ENCODE measurements around the gene PLXNB2.
"Not testable (repeated sequence)": the region's sequence is repeated elsewhere in the genome, so short reads cannot be mapped to it uniquely, and the experiment has no call there.

PLXNB2 gene, protein sequence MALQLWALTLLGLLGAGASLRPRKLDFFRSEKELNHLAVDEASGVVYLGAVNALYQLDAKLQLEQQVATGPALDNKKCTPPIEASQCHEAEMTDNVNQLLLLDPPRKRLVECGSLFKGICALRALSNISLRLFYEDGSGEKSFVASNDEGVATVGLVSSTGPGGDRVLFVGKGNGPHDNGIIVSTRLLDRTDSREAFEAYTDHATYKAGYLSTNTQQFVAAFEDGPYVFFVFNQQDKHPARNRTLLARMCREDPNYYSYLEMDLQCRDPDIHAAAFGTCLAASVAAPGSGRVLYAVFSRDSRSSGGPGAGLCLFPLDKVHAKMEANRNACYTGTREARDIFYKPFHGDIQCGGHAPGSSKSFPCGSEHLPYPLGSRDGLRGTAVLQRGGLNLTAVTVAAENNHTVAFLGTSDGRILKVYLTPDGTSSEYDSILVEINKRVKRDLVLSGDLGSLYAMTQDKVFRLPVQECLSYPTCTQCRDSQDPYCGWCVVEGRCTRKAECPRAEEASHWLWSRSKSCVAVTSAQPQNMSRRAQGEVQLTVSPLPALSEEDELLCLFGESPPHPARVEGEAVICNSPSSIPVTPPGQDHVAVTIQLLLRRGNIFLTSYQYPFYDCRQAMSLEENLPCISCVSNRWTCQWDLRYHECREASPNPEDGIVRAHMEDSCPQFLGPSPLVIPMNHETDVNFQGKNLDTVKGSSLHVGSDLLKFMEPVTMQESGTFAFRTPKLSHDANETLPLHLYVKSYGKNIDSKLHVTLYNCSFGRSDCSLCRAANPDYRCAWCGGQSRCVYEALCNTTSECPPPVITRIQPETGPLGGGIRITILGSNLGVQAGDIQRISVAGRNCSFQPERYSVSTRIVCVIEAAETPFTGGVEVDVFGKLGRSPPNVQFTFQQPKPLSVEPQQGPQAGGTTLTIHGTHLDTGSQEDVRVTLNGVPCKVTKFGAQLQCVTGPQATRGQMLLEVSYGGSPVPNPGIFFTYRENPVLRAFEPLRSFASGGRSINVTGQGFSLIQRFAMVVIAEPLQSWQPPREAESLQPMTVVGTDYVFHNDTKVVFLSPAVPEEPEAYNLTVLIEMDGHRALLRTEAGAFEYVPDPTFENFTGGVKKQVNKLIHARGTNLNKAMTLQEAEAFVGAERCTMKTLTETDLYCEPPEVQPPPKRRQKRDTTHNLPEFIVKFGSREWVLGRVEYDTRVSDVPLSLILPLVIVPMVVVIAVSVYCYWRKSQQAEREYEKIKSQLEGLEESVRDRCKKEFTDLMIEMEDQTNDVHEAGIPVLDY (N-terminal part only)

DNA sequence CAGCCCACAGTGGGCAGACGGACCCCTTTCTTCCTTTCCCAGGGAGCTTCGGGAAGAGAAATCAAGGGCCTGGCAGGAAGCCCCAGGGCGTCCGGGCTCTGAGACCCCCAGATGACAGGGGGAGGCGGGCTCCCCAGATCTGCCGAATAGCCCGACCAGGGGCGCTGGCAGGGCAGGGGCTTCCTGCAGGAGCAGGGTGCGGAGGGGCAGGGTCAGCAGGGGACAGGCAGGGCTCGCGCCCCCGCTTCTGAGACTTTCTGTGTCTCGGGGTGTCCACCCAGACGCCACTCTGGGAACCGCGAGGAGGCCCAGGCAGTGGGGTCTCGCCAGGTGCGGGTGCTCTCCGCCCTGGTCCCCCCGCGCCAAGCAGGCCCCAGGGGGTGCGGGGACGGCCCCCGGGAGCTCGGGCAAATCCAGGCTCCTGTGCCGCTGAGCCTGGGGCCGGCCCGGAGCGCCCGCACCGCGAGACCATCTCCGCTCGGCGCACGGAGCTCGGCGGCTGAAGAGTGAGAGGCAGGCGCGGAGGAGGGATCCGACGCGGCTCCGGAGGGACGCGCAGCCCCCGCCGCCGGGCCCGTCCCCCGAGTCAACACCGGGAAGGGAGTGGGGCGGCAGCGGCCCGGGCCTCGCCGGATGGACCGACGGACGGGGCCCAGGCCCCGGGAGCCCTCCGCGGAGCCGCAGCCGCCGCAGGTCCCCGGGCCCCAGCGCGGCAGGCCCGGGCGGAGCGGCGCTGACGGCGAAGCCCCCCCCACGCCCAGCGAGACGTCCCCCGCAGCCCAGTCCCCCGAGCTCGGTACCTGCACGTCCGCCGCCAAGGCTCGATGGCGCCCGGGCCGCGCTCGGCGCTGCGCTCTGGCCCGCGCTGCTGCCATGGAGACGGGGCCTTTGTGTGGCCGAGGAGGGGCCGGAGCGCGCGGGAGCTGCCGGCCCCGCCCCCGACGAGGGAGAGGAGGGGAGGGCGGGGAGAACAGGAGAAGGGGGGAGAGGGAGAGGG is at the start of gene PLXNB2:
TSS of gene PLXNB2 (minus strand) at position 894 of the 997 bp plus-strand sequence. CDS start 17,062 bp downstream, outside the sequence.
- DNase-seq: peak; percentile 43 to 82

GRCh38 chr22:50357222-50357621 is 49.8 kb upstream of the PLXNB2 start:
- no peak for DNase-seq

- no peak for DNase-seq
Measured at GRCh38 chr22:50356186-50356585, 48.7 kb upstream of the PLXNB2 start.

DNA sequence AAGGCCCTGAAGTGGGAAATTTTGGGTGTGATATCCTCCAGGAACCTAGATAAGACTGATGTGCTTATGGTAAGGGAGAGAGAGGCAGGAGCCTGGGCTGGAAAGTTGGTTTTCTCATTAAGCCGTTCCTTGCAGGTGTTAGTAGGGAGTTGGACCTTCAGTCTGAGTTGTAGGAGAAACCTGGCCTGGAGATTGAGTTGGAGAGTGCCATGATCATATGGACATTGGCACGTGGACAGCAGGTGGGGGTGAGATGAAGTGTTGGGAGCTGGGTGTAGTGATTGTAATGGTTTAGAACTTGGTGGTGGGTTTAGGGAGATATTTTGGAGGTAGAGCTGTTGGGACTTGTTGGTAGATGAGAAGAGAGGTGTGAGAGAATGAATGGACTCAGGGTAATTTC is 40.6 kb upstream of the PLXNB2 start:
- no peak for DNase-seq

- no peak for DNase-seq
Measured at GRCh38 chr22:50347157-50347556, 39.7 kb upstream of the PLXNB2 start.

- no peak for DNase-seq
Measured at GRCh38 chr22:50346470-50346869, 39.0 kb upstream of the PLXNB2 start.

DNA sequence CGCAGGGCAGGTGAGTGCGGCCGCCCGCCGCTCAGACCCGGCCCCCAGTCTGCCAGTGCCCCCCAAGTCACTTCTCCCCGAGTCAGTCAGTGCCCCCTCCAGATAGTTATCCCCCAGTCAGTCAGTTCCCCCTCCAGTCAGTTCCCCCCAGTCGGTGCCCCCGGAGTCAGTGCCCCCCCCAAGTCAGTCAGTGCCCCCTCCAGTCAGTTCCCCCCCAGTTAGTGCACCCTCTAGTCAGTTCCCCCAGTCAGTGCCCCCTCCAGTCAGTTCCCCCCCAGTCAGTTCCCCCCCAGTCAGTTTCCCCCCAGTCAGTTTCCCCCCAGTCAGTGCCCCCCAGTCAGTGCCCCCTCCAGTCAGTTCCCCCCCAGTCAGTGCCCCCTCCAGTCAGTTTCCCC is 36.1 kb upstream of the PLXNB2 start:
- DNase-seq: no peak

DNA sequence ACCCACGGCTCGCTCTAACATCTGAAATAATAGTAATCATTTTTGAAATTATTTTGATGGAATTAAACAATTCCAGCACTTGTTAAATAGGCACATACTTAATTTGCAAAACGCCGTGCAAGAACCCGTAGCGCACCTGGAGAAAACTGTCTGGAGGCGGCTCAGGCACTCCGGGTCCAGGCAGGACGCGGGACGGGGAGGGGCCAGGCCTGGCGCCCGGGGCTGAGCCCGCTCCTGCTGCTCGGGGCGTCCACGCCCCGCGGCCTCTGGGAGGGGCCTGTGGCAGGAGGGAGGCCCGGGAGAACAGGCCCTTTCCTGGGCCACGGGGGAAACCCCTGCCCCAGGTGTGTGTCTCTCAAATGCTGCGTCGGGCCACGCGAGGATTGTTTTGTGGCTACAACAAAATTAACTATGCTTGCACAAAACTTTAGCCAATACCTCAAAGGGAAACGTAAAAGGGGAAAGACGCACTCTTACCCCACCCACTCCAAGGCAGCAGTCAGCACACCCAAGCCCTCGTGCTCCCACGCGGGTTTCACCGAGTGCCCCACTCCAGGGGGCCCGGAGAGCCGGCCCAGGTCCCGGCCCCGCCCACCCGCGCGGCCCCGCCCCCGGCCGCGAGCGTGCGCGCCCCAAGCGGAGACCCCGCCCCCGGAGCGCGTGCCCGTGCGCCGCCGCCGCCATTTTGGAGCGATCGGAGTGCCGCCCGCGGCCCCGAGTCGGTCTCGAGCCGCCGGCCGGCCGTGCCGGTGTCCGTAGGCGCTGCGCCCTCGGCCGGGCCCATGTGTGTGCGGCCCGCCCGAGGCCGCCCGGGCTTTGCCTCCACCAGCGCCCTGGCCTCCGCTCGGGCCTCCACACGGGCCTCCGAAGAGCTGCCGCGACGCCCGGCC is 35.5 kb upstream of the PLXNB2 start, which contains the start of gene PPP6R2:
TSS of gene PPP6R2 (plus strand) at position 677 of the 890 bp plus-strand sequence. CDS start 50,582 bp downstream, outside the sequence.
- peak; percentile 45 to 72 for DNase-seq

- DNase-seq: peak; percentile 88 to 91
Measured at GRCh38 chr22:50341977-50342650, 34.7 kb upstream of the PLXNB2 start.

DNA sequence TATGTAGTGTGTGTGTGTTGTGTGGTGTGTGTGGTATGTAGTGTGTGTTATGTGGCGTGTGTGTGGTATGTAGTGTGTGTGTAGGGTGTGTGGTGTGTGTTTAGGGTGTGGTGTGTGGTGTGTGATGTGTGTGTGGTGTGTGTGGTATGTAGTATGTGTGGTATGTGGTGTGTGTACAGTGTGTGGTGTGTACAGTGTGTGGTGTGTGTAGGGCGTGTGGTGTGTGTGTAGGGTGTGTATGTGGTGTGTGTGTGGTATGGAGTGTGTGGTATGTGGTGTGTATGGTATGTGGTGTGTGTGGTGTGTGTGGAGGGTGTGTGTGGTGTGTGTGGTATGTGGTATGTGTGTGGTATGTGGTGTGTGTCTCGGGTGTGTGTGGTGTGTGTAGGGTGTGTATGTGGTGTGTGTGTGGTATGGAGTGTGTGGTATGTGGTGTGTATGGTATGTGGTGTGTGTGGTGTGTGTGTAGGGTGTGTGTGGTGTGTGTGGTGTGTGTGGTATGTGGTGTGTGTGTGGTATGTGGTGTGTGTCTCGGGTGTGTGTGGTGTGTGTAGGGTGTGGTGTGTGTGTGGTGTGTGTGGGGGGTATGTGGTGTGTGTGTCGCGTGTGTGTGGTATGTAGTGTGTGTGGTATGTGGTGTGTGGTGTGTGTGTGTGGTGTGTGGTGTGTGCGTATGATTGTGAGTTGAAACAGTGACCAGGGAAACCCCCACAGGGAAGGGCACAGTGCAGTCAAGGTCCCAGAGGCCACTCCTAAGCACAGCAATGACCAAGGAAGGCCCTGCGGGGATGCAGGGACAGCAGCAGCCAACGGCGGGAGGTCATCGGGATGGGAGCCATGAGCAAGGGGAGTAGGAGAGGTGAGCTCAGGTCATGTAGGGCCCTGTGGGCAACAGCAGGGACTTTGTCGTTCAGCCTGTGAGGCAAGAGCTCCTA is 32.8 kb upstream of the PLXNB2 start:
- peak in 1 of 2 experiments; percentile 10 for DNase-seq

DNA sequence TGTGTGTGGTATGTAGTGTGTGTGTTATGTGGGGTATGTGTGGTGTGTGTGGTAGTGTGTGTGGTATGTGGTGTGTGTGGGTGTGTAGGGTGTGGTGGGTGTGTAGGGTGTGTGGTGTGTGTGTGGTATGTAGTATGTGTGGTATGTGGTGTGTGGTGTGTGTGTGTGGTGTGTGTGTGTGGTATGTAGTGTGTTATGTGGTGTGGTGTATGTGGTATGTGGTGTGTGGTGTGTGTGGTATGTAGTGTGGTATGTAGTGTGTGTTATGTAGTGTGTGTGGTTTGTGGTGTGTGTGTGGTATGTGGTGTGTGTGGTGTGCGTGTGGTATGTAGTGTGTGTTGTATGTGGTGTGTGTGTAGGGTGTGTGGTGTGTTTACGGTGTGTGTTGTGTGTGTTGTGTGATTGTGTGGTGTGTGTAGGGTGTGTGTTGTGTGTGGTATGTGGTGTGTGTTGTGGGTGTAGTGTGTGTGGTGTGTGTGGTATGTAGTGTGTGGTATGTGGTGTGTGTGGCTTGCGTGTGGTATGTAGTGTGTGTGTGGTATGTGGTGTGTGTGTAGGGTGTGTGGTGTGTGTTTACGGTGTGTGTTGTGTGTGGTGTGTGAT is 31.5 kb upstream of the PLXNB2 start:
- no peak for DNase-seq

GRCh38 chr22:50338042-50338573 is 30.7 kb upstream of the PLXNB2 start:
- no peak for DNase-seq

DNA sequence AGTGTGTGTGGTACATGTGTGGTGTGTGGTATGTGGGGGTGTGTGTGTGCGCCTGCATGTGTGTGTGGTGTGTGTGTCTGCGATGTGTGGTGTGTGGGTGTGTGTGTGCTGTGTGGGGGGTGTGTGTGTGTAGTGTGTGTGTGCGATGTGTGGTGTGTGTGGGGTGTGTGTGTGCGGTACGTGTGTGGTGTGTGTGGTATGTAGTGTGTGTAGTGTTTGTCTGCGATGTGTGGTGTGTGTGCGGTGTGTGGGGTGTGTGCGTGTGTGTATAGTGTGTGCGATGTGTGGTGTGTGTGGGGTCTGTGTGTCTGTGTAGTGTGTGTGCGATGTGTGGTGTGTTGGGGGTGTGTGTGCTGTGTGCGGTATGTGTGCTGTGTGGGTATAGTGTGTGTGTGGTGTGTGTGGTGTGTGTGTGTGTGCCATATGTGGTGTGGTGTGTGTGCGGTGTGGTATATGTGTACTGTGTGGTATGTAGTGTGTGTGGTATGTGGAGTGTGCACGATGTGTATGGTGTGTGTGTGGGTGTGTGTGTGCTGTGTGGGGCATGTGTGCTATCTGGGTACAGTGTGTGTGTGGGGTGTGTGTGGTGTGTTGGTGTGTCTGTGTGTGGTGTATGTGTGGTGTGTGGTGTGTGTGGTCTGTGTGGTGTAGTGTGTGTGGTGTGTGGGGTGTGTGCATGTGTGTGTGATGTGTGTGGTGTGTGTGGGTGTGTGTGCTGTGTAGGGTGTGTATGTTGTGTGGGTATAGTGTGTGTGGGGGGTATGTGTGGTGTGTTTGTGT is 30.0 kb upstream of the PLXNB2 start:
- DNase-seq: no peak

- DNase-seq: not testable (repeated sequence)
Measured at GRCh38 chr22:50334433-50334832, 27.0 kb upstream of the PLXNB2 start.

DNA sequence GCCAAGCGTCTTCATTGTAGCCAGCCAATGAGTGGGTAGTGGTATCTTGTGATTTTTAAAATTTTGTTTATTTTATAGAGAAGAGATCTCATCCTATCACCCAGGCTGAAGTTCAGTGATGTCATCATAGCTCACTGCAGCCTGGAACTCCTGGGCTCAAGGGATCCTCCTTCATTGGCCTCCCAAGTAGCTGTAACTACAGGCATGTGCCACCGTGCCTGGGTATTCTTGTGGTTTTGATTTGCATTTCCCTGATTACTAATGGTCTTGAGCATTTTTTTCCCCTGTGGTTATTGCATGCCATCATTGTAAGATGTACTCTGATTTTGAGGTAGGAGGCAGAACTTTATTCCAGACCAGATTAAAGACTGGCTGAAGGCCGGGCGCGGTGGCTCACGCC is 21.8 kb upstream of the PLXNB2 start:
- no peak for DNase-seq

- no peak for DNase-seq
Measured at GRCh38 chr22:50327711-50328019, 20.2 kb upstream of the PLXNB2 start.

Data from NCI-H524 (cell line).